ENCODE measurements around the gene C9orf78.

The C9orf78 gene

DNA sequence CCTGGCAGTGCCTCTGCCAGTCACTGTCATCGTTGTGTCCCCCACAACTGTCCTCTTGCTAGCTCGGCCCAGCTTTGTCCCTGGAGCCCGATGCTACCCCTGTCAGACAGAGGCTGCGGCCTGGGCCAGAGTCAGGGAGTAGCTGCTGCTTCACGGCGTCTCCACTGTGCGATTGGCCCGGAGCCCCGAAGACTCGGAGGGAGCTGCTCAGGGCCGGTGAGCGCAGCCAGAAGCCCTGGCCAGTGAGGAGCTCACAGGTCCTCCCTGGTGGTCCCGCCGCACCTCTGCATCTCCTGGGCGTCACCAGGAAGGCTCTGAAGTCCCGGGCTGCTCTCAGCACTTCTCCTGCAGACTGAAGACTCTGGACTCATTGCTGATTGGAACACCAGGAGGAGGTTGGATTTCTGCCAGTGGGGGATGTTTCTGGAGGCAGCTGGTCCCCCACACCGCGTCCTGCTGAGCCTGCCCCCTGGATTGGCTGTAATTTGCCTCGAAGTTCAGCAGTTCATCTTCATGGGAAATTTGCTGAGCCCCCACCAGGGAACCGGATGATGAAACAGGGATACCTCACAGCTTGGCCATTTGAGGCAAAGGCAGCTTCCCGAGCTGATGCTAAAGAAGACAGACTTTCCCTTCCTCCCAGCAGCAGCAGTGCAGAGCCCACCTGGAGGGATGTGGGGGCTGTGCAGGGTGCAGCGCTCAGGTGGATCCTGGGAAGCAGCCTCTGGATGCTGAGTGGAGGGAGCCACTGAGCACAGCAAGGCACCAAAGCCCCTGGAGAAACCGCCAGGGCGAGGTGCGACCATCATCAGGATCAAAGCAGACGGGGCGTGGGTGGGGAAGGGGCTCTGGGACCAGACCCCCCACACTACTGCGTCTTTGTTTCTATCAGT lies 45.8 kb upstream of the C9orf78 start:
- TF ChIP-seq SPI1 (IDR thresholded peaks at IDR 0.05; ENCODE audit: borderline replicate concordance, low read depth) (no peak), GABPA (IDR thresholded peaks at IDR 0.05; ENCODE audit: low read depth) (no peak), POLR2AphosphoS5 (IDR thresholded peaks at IDR 0.05; ENCODE audit: low read depth) (no peak)
- TF ChIP-seq, protein P1, sequence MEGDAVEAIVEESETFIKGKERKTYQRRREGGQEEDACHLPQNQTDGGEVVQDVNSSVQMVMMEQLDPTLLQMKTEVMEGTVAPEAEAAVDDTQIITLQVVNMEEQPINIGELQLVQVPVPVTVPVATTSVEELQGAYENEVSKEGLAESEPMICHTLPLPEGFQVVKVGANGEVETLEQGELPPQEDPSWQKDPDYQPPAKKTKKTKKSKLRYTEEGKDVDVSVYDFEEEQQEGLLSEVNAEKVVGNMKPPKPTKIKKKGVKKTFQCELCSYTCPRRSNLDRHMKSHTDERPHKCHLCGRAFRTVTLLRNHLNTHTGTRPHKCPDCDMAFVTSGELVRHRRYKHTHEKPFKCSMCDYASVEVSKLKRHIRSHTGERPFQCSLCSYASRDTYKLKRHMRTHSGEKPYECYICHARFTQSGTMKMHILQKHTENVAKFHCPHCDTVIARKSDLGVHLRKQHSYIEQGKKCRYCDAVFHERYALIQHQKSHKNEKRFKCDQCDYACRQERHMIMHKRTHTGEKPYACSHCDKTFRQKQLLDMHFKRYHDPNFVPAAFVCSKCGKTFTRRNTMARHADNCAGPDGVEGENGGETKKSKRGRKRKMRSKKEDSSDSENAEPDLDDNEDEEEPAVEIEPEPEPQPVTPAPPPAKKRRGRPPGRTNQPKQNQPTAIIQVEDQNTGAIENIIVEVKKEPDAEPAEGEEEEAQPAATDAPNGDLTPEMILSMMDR (IDR thresholded peaks at IDR 0.05; ENCODE audit: insufficient read depth, low read length): no peak
- TF ChIP-seq, protein P2, sequence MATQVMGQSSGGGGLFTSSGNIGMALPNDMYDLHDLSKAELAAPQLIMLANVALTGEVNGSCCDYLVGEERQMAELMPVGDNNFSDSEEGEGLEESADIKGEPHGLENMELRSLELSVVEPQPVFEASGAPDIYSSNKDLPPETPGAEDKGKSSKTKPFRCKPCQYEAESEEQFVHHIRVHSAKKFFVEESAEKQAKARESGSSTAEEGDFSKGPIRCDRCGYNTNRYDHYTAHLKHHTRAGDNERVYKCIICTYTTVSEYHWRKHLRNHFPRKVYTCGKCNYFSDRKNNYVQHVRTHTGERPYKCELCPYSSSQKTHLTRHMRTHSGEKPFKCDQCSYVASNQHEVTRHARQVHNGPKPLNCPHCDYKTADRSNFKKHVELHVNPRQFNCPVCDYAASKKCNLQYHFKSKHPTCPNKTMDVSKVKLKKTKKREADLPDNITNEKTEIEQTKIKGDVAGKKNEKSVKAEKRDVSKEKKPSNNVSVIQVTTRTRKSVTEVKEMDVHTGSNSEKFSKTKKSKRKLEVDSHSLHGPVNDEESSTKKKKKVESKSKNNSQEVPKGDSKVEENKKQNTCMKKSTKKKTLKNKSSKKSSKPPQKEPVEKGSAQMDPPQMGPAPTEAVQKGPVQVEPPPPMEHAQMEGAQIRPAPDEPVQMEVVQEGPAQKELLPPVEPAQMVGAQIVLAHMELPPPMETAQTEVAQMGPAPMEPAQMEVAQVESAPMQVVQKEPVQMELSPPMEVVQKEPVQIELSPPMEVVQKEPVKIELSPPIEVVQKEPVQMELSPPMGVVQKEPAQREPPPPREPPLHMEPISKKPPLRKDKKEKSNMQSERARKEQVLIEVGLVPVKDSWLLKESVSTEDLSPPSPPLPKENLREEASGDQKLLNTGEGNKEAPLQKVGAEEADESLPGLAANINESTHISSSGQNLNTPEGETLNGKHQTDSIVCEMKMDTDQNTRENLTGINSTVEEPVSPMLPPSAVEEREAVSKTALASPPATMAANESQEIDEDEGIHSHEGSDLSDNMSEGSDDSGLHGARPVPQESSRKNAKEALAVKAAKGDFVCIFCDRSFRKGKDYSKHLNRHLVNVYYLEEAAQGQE (IDR thresholded peaks at IDR 0.05; ENCODE audit: insufficient replicate concordance, low read depth): no peak
- no peak for DNase-seq (ENCODE audit: low read depth in 1 of 2, low spot score in 1 of 2)
- H3K27me3 ChIP-seq (ENCODE audit: insufficient read depth, poor library complexity, severe bottlenecking): no peaks in the 10 kb centered on the region
- H3K27ac ChIP-seq (replicated peaks): no peak overlapping the region
- H3K4me3 ChIP-seq (replicated peaks; ENCODE audit: insufficient read depth, low read length): no peak overlapping the region

DNA sequence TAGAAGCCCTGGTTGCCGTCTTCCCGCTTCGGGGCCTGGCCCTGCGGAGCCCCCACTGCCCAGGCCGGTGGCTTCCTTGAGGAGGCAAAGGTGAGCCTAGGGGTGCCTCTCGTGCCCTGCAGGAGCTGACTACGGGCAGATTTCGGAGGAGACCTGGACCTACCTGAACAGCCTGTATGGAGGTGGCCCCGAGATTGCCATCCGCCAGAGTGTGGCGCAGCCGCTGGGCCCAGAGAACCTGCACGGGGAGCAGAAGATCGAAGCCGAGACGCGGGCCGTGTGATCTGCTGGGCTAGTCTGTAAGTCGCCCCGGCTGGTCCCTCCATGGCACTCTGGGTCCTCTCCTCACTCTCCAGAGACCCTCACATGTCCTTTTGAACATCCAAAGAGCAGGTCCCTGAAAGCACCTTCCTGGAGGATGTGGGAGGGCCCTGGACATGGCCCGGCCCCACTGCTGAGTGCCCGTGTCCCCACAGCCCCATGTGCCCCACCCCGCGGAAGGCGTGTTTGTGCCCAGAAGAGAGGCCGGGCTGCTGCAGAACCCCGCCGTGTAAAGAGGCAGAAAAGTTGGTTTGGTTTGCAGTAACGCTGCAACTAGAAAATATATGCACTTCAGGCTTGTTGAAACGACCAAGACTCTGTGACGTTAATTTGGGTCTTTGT lies 45.0 kb upstream of the C9orf78 start:
- H3K27me3 ChIP-seq (ENCODE audit: insufficient read depth, poor library complexity, severe bottlenecking): no peaks in the 10 kb centered on the region
- no peak overlapping the region for H3K27ac ChIP-seq (replicated peaks)
- no peak for DNase-seq (ENCODE audit: low read depth in 1 of 2, low spot score in 1 of 2)
- TF ChIP-seq POLR2AphosphoS5 (IDR thresholded peaks at IDR 0.05; ENCODE audit: low read depth): no peak
- TF ChIP-seq SPI1 (IDR thresholded peaks at IDR 0.05; ENCODE audit: borderline replicate concordance, low read depth): no peak
- no peak for TF ChIP-seq GABPA (IDR thresholded peaks at IDR 0.05; ENCODE audit: low read depth)
- TF ChIP-seq, protein P2 (IDR thresholded peaks at IDR 0.05; ENCODE audit: insufficient replicate concordance, low read depth): no peak
- TF ChIP-seq, protein P1 (IDR thresholded peaks at IDR 0.05; ENCODE audit: insufficient read depth, low read length): no peak
- no peak overlapping the region for H3K4me3 ChIP-seq (replicated peaks; ENCODE audit: insufficient read depth, low read length)

DNA sequence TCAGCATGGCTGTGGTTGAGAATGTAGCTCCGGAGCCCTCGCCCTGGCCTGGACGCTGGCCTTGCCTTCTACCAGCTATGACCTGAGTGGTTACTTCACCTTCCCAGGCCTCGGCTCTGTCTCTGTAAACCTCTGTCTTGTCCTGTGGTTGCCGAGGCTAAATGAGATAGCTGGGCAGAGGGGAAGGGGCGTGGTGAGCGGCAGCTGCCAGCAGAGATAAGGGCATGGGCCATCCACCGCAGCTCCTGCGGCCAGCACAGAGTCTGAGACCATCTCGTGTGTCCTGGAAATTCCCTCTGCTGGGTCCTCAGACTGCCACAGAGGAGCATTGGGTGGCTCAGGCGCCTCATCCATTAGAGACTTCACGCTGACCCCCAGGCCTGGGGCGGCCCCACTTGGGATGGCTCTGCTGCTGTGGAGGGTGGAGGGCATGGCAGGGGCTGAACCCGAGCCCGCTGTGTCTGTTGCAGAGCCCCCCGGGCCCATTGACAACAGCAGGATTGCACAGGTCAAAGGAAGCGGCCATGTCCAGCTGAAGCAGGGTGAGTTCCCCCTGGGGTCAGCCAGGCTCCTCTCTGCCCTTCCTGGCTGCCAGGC lies 44.1 kb upstream of the C9orf78 start:
- H3K27me3 ChIP-seq (ENCODE audit: insufficient read depth, poor library complexity, severe bottlenecking): no peaks in the 10 kb centered on the region
- DNase-seq (ENCODE audit: low read depth in 1 of 2, low spot score in 1 of 2): no peak
- H3K4me3 ChIP-seq (replicated peaks; ENCODE audit: insufficient read depth, low read length): no peak overlapping the region
- no peak for TF ChIP-seq GABPA (IDR thresholded peaks at IDR 0.05; ENCODE audit: low read depth)
- TF ChIP-seq, protein P2 (IDR thresholded peaks at IDR 0.05; ENCODE audit: insufficient replicate concordance, low read depth): no peak
- no peak for TF ChIP-seq SPI1 (IDR thresholded peaks at IDR 0.05; ENCODE audit: borderline replicate concordance, low read depth)
- no peak; the same call in 1 of the 2 replicates for TF ChIP-seq POLR2AphosphoS5 (IDR thresholded peaks at IDR 0.05; ENCODE audit: low read depth)
- TF ChIP-seq, protein P1 (IDR thresholded peaks at IDR 0.05; ENCODE audit: insufficient read depth, low read length): no peak
- H3K27ac ChIP-seq (replicated peaks): no peak overlapping the region
